ENCODE data around the gene HSPB7. TPM values are rescaled to one million over a fixed set of nuclear protein-coding genes. Genes with fewer than 3 reads are reported as not detected.

The HSPB7 gene
- total and polyA plus RNA-seq, 2 donors (not counting 3 experiments of a cell fraction or from before 2014, with no cell fraction given), result not detected

- H3K36me3 ChIP-seq (ENCODE audit: control insufficient read depth in 2 of 2, extremely low read depth in 1 of 2, insufficient read depth in 2 of 2, low read length in 2 of 2), result no peaks in the 10 kb centered on the region
- POLR2A ChIA-PET, result no interaction called here
- no peak overlapping the region for H3K4me3 ChIP-seq (replicated peaks in 1 of 3; ENCODE audit: insufficient read depth in 1 of 3, low read depth in 1 of 3, low read length in 3 of 3)
- dilution Hi-C loops (cut with MboI; ENCODE audit: extremely low pct_ligation_motif_present, low sequenced_read_pairs), result no loop called here
- H3K4me2 ChIP-seq (ENCODE audit: insufficient read depth, low read length), result no peak overlapping the region
- no peak overlapping the region for H2AFZ ChIP-seq (ENCODE audit: low read depth, low read length)
- no peak overlapping the region for H3K9ac ChIP-seq (replicated peaks; ENCODE audit: extremely low read depth, insufficient read depth, low read length)
- BruUV-seq (replicated peaks), result no TSS peak
- intact Hi-C loops (cut with micrococcal nuclease), result no loop called here
- CTCF ChIA-PET, result interaction anchor here (1.0 kb wide), 2 partner anchors 55 to 226 kb away, joined by 3 read pairs; partner anchors contain the start of gene FAM131C
- TF ChIP-seq MYC (IDR thresholded peaks at IDR 0.05; ENCODE audit: low read depth, low read length) (no peak), POLR2AphosphoS5 (IDR thresholded peaks at IDR 0.05; ENCODE audit: insufficient read depth, low read depth, low read length) (no peak), FOS (IDR thresholded peaks at IDR 0.05; ENCODE audit: borderline replicate concordance, insufficient read depth, low read length) (no peak), MAX (IDR thresholded peaks at IDR 0.05; ENCODE audit: insufficient read depth, insufficient read length) (no peak), EZH2 (IDR thresholded peaks at IDR 0.05; ENCODE audit: borderline replicate concordance, low read depth, low read length, severe bottlenecking) (no peak), GATA2 (IDR thresholded peaks at IDR 0.05; ENCODE audit: insufficient read depth, insufficient read length, low read depth, low read length) (no peak), JUN (IDR thresholded peaks at IDR 0.05; ENCODE audit: borderline replicate concordance, insufficient read depth, insufficient read length, low read depth) (no peak), CTCF (IDR thresholded peaks at IDR 0.05; ENCODE audit: extremely low read depth in 1 of 2, insufficient read depth in 1 of 2, low read depth in 1 of 2, low read length in 2 of 2) (no peak), POLR2A (IDR thresholded peaks at IDR 0.05; ENCODE audit: low read depth, low read length) (no peak)
- no peaks in the 10 kb centered on the region for H4K20me1 ChIP-seq (replicated peaks; ENCODE audit: control insufficient read depth, extremely low read depth, insufficient read depth, low read length)
- no peaks in the 10 kb centered on the region for H3K27me3 ChIP-seq (ENCODE audit: control insufficient read depth in 2 of 2, insufficient read depth in 2 of 2, low read length in 2 of 2)
- no peaks in the 10 kb centered on the region for H3K79me2 ChIP-seq (ENCODE audit: control insufficient read depth, insufficient read depth, low read length)
- no peak overlapping the region for H3K27ac ChIP-seq (ENCODE audit: insufficient read depth, low read depth, low read length)
- no peaks in the 10 kb centered on the region for H3K9me1 ChIP-seq (replicated peaks; ENCODE audit: control insufficient read depth, extremely low read depth, insufficient read depth, low read length)
- no peak for DNase-seq (ENCODE audit: low read depth, low spot score)
- no peaks in the 10 kb centered on the region for H3K4me1 ChIP-seq (ENCODE audit: control insufficient read depth, extremely low read depth, insufficient read depth, low read length)
- FAIRE-seq, result no peak
- H3K9me3 ChIP-seq (replicated peaks; ENCODE audit: control insufficient read depth, insufficient read depth, low read length), result no peaks in the 10 kb centered on the region
Observed at GRCh38 chr1:16018308-16018707, 465 bp upstream of the HSPB7 start.

Data from endothelial cell of umbilical vein (primary cell).